Bronchial epithelial cell (primary cell): ENCODE measurements around the gene PIP4P1. TPM values are rescaled to one million over a fixed set of nuclear protein-coding genes. Genes with fewer than 3 reads are reported as not detected.

Experiments
- DNase-seq: peaks from one replicate; pipeline ENCODE4 v3.0.0-alpha.2; 2010; ENCODE audit warnings: low read depth
- FAIRE-seq: peaks from 2 replicates; lab custom pipeline; 2011; peaks lifted over from hg19 to GRCh38; lab: Jason Lieb, UNC
- H3K27me3 ChIP-seq: 2 replicates; pipeline ENCODE4 v1.5.1; 2011; ENCODE audit warnings: low read length; ENCODE audit not compliant: control insufficient read depth, insufficient read depth
- H3K36me3 ChIP-seq: 2 replicates; pipeline ENCODE4 v1.5.1; 2011; ENCODE audit warnings: low read length; ENCODE audit not compliant: control insufficient read depth, insufficient read depth
- H3K4me3 ChIP-seq: 2 replicates; pipeline ENCODE4 v1.5.1; 2011; ENCODE audit warnings: mild to moderate bottlenecking, low read depth, low read length, control low read depth
- total RNA-seq: library from RNA; depleted of rRNA; stranded (reverse); fragments of >200 nt; gene quantifications from 2 replicates; pipeline ENCODE4 v1.2.1, GENCODE V29; 2014
- TF ChIP-seq, protein P1 (sequence below): IDR thresholded peaks from 2 replicates; pipeline ENCODE4 v1.5.1; 2011; ENCODE audit warnings: mild to moderate bottlenecking, moderate library complexity, low read length, control low read depth, inconsistent platforms; ENCODE audit not compliant: insufficient read depth, severe bottlenecking

PIP4P1 gene
- total RNA-seq, 1 donor from 2014 or later: 24.7 TPM

GRCh38 chr14:20428010-20428365 is 33.2 kb downstream of the PIP4P1 start:
- TF ChIP-seq, protein P1, sequence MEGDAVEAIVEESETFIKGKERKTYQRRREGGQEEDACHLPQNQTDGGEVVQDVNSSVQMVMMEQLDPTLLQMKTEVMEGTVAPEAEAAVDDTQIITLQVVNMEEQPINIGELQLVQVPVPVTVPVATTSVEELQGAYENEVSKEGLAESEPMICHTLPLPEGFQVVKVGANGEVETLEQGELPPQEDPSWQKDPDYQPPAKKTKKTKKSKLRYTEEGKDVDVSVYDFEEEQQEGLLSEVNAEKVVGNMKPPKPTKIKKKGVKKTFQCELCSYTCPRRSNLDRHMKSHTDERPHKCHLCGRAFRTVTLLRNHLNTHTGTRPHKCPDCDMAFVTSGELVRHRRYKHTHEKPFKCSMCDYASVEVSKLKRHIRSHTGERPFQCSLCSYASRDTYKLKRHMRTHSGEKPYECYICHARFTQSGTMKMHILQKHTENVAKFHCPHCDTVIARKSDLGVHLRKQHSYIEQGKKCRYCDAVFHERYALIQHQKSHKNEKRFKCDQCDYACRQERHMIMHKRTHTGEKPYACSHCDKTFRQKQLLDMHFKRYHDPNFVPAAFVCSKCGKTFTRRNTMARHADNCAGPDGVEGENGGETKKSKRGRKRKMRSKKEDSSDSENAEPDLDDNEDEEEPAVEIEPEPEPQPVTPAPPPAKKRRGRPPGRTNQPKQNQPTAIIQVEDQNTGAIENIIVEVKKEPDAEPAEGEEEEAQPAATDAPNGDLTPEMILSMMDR: no peak
- DNase-seq (no peak), FAIRE-seq (no peak)
- Histone ChIP-seq H3K27me3 (no peaks in the 10 kb centered on the region), H3K36me3 (no peaks in the 10 kb centered on the region), H3K4me3 (no peak overlapping the region)

DNA sequence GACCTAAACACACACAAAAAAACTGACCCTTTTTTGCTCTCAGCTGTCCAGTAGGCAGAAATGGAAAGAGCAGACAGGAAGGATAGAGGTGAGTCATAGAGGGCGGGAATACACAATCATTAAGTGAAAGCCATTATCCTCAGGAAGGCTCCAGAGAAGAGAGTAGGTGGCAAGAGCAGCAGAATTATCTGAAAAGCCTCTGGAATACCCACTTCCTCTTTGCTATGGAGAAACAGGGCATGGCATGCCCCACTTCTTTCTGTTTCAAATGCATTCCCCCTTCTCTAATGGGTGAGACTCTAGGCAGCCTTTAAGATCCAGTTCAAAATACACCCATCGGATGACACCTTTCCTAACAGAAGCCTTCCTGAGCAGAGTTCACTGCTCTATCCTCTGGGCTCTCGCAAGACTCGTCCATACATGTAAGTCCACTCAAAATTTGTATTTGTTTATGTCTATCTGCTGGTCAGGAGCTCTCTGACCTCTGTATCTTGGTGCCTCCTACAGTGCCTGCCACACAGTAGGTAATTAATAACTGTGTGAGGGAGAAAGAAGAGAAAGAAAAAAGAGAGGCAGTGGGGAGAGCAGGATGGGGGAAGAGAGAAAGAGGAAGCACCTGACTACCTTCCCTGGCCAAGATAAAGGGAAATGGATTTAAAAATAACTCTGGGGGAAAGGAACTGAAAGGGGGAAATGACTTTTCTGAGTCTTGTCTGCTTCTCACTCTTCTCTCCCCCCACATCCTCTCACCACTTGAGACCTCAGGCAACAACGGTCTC is 33.8 kb downstream of the PIP4P1 start:
- H3K4me3 ChIP-seq: no peak overlapping the region
- no peak for FAIRE-seq

DNA sequence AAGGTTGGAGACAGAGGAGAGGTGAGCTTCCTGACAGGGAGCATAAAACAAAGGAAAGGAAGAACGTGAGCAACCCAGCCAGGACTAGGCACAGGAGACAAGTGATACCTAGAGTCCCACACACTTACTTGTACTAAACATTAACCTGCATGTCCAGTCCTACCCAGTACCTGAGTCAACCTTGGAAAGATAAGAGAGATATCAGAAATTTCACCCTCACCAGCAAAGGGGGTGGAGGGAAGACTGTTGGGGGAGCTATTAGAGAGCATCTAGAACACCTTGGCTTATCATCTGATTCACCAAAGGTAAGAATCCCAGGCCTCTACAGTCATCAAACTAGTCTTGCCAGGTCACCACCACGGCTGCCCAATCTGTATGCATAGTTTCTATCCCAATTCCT is 36.4 kb downstream of the PIP4P1 start:
- TF ChIP-seq, protein P1: no peak
- DNase-seq: no peak
- no peaks in the 10 kb centered on the region for H3K36me3 ChIP-seq
- FAIRE-seq: no peak
- no peaks in the 10 kb centered on the region for H3K27me3 ChIP-seq
- no peak overlapping the region for H3K4me3 ChIP-seq

More for the DNA sequence above, 33.8 kb downstream of the PIP4P1 start:
- DNase-seq: peak; percentile 70
- Histone ChIP-seq H3K36me3 (no peaks in the 10 kb centered on the region), H3K27me3 (no peaks in the 10 kb centered on the region)
- TF ChIP-seq, protein P1: no peak

- FAIRE-seq (no peak), DNase-seq (no peak)
- H3K4me3 ChIP-seq: no peak overlapping the region
- TF ChIP-seq, protein P1: no peak
- H3K36me3 ChIP-seq: no peaks in the 10 kb centered on the region
- H3K27me3 ChIP-seq: no peaks in the 10 kb centered on the region
Measured at GRCh38 chr14:20422886-20423285, 38.3 kb downstream of the PIP4P1 start.

DNA sequence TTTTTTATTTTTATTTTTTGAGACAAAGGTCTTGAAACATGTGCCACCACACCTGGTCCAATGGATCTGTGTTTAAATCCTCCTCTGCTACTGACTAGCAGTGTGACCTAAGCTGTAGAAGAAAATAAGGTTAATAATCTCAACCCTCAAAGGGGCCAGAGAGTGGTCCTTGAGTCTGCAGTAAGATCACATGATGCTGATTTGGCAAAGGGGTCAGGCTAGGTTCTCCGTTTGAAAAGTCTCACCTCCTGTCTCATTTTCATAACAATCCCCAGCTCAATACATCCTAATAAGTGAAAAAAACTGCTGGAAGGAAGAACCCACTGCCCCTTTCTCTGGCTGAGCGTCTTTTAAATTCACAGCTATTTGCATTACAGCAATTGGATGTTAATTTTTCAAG is 40.0 kb downstream of the PIP4P1 start:
- Histone ChIP-seq H3K36me3 (no peaks in the 10 kb centered on the region), H3K27me3 (no peaks in the 10 kb centered on the region), H3K4me3 (no peak overlapping the region)
- no peak for DNase-seq
- FAIRE-seq: no peak
- TF ChIP-seq, protein P1: no peak

DNA sequence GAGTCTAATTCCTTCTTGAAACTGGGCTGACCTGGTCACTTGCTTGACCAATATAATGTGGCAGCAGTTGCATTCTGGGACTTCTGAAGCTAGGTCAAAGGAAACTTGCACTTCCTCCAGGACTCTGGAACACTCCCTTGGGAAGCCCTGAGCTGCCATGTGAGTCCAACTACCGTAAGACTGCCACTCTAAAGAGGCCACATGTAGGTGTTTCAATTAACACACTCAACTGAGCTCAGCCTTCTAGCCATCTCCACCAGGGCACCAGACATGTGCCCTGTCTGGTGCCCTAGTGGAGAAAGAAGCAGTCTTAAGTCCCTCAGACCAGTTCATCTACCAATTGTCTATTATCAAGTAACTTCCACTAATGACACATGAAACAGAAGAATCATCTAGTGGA is 41.8 kb downstream of the PIP4P1 start:
- Histone ChIP-seq H3K36me3 (no peaks in the 10 kb centered on the region), H3K27me3 (no peaks in the 10 kb centered on the region), H3K4me3 (no peak overlapping the region)
- DNase-seq: no peak
- no peak for FAIRE-seq
- TF ChIP-seq, protein P1: no peak
